NCI-H524 treated with DMSO at 0.1 percent for 48 hours (cell line): ENCODE data around the gene CEP63.
"Not testable (repeated sequence)": the region's sequence is repeated elsewhere in the genome, so short reads cannot be mapped to it uniquely, and the experiment has no call there.

ENCODE experiments used
- DNase-seq: peaks from one replicate; lab custom pipeline; 2025; lab: John Stamatoyannopoulos, UW

Gene CEP63

GRCh38 chr3:134516905-134517304 is 31.0 kb downstream of the CEP63 start:
- peak; percentile 72 for DNase-seq

GRCh38 chr3:134517791-134518190 is 31.9 kb downstream of the CEP63 start:
- no peak for DNase-seq

- no peak for DNase-seq
Observed at GRCh38 chr3:134522541-134522940, 36.7 kb downstream of the CEP63 start.

GRCh38 chr3:134525293-134525692 is 39.4 kb downstream of the CEP63 start:
- DNase-seq, result no peak

GRCh38 chr3:134526319-134526718 is 40.5 kb downstream of the CEP63 start:
- no peak for DNase-seq

GRCh38 chr3:134527037-134527436 is 41.2 kb downstream of the CEP63 start:
- DNase-seq, result no peak

- no peak for DNase-seq
Observed at GRCh38 chr3:134527538-134528186, 41.8 kb downstream of the CEP63 start.

- DNase-seq, result no peak
Observed at GRCh38 chr3:134533493-134533892, 47.6 kb downstream of the CEP63 start.

GRCh38 chr3:134535186-134535970 is 49.5 kb downstream of the CEP63 start:
- DNase-seq, result no peak

- DNase-seq, result no peak
Observed at GRCh38 chr3:134536781-134537180, 50.9 kb downstream of the CEP63 start.

GRCh38 chr3:134542287-134542958 is 56.6 kb downstream of the CEP63 start:
- no peak for DNase-seq

GRCh38 chr3:134543113-134543512 is 57.3 kb downstream of the CEP63 start:
- no peak for DNase-seq

- no peak for DNase-seq
Observed at GRCh38 chr3:134544316-134544715, 58.5 kb downstream of the CEP63 start.

GRCh38 chr3:134544783-134545182 is 58.9 kb downstream of the CEP63 start:
- DNase-seq, result not testable (repeated sequence)

GRCh38 chr3:134545818-134546217 is 60.0 kb downstream of the CEP63 start:
- no peak for DNase-seq

- DNase-seq, result no peak
Observed at GRCh38 chr3:134552784-134553183, 66.9 kb downstream of the CEP63 start.

GRCh38 chr3:134559591-134559990 is 73.7 kb downstream of the CEP63 start:
- DNase-seq, result no peak

- no peak for DNase-seq
Observed at GRCh38 chr3:134562055-134562454, 76.2 kb downstream of the CEP63 start.

- DNase-seq, result no peak
Observed at GRCh38 chr3:134563601-134564000, 77.7 kb downstream of the CEP63 start.

- DNase-seq, result no peak
Observed at GRCh38 chr3:134564991-134565390, 79.1 kb downstream of the CEP63 start.

- no peak for DNase-seq
Observed at GRCh38 chr3:134567605-134568004, 81.7 kb downstream of the CEP63 start.

- DNase-seq, result no peak
Observed at GRCh38 chr3:134568790-134569189, 82.9 kb downstream of the CEP63 start.

GRCh38 chr3:134569899-134570298 is 84.0 kb downstream of the CEP63 start:
- DNase-seq, result not testable (repeated sequence)
